Mammary epithelial cell (primary cell): ENCODE data around the gene KCNJ18.
"Not testable (repeated sequence)": the region's sequence is repeated elsewhere in the genome, so short reads cannot be mapped to it uniquely, and the experiment has no call there.

Experiments
- CTCF ChIP-seq, 2 donors: IDR thresholded peaks in 1 of 2; conservative IDR thresholded peaks in 1 of 2; 2 replicates each; pipeline ENCODE4 v1.5.1; 2011 to 2012; ENCODE audit warnings: inconsistent platforms in 2 of 2, low read length in 2 of 2, mild to moderate bottlenecking in 2 of 2, control low read depth in 1 of 2, low read depth in 1 of 2; ENCODE audit not compliant: insufficient read depth in 1 of 2; ENCODE audit errors: extremely low read depth in 1 of 2
- EZH2 ChIP-seq: IDR thresholded peaks from 2 replicates; pipeline ENCODE4 v1.6.1; 2012; ENCODE audit warnings: low read length, inconsistent platforms, borderline replicate concordance

DNA sequence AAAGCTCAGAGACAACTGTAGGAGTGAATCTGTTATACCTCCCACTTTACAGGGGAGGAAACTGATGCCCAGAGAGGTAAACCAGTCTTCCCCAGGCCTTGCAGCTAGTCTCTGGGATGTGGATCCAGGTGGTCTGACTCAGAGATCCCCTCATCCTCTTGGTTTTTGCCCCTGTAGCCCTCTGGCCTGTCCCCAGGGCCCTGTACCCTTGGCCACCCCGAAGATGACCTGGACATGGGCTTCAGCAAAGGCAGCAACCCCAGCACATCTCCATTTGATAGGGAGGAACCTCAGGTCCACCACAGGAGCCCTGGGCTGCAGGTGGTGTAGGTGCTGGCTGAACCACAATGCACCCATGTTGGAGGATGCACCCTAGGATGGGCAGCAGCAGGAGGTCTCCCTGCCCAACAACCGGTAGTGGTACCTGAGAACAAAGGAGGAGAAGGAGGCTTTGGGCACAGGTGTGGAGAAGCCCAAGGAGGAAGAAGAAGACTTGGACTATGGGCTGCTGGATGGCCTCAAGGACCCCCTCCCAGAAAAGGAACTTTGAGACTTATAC lies 26.3 kb upstream of the KCNJ18 start:
- not testable (repeated sequence) for TF ChIP-seq CTCF (conservative IDR thresholded peaks at IDR 0.05 in 1 of 2, IDR thresholded peaks at IDR 0.05 in 1 of 2; ENCODE audit: extremely low read depth in 1 of 2, insufficient read depth in 1 of 2, low read depth in 1 of 2, low read length in 2 of 2); EZH2
